Neutrophil (primary cell): ENCODE results near the gene LRRC36.

Experiments
- H3K27ac ChIP-seq: fragments of 200-600 bp; sonication (generic); 2 replicates; pipeline ENCODE4 v1.5.1; 2016; ENCODE audit warnings: mild to moderate bottlenecking, moderate library complexity
- H3K27me3 ChIP-seq: fragments of 200-600 bp; sonication (generic); 2 replicates; pipeline ENCODE4 v1.6.0; 2016; ENCODE audit warnings: mild to moderate bottlenecking
- H3K36me3 ChIP-seq: fragments of 200-600 bp; sonication (generic); 2 replicates; pipeline ENCODE4 v1.5.1; 2017
- H3K4me1 ChIP-seq, 2 experiments: fragments of 200-600 bp in 1 of 2; sonication (generic) in 1 of 2; 1 replicate in 1 of 2; 2 replicates in 1 of 2; pipeline versions ENCODE4 v1.5.1 to v1.6.1; 2013 to 2016; ENCODE audit warnings: low read depth in 1 of 2, low read length in 1 of 2, mild to moderate bottlenecking in 1 of 2, moderate library complexity in 1 of 2; ENCODE audit not compliant: control insufficient read depth in 1 of 2, insufficient read depth in 1 of 2
- H3K4me3 ChIP-seq, 2 experiments: fragments of 200-600 bp in 1 of 2; sonication (generic) in 1 of 2; 1 replicate in 1 of 2; 2 replicates in 1 of 2; pipeline ENCODE4 v1.5.1; 2013 to 2016; ENCODE audit warnings: low read depth in 1 of 2, low read length in 1 of 2, mild to moderate bottlenecking in 1 of 2, moderate library complexity in 1 of 2
- H3K9me3 ChIP-seq: fragments of 200-600 bp; sonication (generic); 2 replicates; pipeline ENCODE4 v1.5.1; 2016
- CTCF ChIP-seq: fragments of 200-600 bp; sonication (generic); IDR thresholded peaks from 2 replicates; pipeline ENCODE4 v1.5.1; 2016; ENCODE audit warnings: antibody characterized with exemption

The LRRC36 gene

DNA sequence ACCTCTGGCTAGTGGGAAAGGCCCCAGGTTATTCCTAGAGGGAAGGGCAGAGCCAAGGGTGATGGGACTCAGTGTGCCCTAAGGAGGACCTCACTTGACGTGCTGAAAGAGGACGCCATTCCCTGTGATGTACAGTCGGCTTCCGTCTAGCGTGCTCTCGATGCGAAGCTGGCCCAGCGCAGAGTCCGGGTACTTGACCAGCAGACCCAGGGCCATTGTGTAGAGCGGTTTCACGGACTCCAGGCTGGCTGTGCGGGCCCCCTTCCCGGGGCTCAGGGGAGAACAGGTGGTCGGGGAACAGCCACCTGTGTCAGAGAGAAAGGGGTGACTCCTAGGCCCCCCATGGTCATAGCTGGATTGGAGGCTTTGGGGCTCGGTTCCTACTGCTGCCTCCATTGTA lies 27.3 kb upstream of the LRRC36 start:
- H3K27ac ChIP-seq: no peak overlapping the region

DNA sequence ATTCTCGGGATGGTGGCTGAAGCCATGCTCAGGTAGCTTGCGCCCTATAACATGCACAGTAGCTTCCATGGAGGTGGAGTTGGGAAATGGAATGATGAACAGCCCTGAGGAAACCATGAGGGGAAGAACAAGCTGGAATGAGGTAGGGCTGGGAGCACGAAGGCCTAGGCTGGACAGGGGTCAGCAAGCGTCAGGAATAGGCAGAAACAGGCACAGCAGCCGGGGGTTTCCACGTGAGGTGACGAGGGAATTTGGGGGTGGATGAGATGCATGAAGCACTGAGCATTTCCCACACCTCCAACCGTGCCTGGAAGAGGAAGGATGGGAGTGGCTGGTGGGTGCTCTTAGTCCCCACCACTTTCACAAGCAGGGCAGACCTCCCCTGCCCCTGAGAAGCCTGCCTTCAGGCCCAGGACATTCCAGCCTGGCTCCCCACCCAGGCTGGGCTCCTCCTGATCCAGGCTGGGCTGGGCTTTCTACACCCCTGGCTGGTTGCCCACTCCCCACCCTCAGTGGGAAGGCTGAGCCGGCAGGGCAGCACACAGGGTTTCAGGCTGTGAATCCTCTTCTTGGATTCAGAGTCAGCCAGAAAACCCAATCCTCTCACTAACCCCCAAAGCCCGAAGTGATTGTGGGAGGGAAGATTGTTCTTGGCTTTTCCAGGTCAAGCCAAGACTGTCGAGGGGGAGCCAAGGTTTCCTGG lies 25.4 kb upstream of the LRRC36 start:
- no peaks in the 10 kb centered on the region for H3K27me3 ChIP-seq
- no peaks in the 10 kb centered on the region for H3K36me3 ChIP-seq
- H3K9me3 ChIP-seq: no peaks in the 10 kb centered on the region
- TF ChIP-seq CTCF: no peak
- H3K27ac ChIP-seq: no peak overlapping the region
- H3K4me3 ChIP-seq: no peak overlapping the region
- H3K4me1 ChIP-seq: no peaks in the 10 kb centered on the region

More for the DNA sequence above, 27.3 kb upstream of the LRRC36 start:
- H3K36me3 ChIP-seq: no peaks in the 10 kb centered on the region
- no peaks in the 10 kb centered on the region for H3K9me3 ChIP-seq
- TF ChIP-seq CTCF: no peak
- no peak overlapping the region for H3K4me3 ChIP-seq
- H3K4me1 ChIP-seq: no peaks in the 10 kb centered on the region
- no peaks in the 10 kb centered on the region for H3K27me3 ChIP-seq

DNA sequence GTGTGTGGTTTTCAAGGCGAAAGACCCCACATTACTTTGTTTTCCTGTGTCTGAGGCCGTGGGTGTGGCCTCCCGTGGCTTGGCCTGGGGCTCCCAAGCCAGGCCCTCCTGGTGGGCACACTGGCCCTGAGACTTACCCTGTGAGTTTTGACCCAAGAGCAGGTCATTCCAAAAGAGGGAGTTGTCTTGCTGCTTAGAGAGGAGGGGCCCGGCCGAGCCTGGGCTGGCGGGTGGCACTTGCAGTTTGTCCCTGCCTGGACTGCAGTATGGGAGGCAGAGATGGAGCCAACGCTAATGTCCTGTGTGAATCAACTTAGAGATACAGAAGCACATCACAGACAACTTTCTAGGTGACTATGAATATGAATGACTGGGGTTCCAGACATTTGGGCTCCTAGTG lies 24.5 kb upstream of the LRRC36 start:
- H3K9me3 ChIP-seq: no peaks in the 10 kb centered on the region
- H3K4me3 ChIP-seq: no peak overlapping the region
- H3K27ac ChIP-seq: no peak overlapping the region
- H3K36me3 ChIP-seq: no peaks in the 10 kb centered on the region
- H3K27me3 ChIP-seq: no peaks in the 10 kb centered on the region
- TF ChIP-seq CTCF: no peak
- no peaks in the 10 kb centered on the region for H3K4me1 ChIP-seq

GRCh38 chr16:67302970-67303369 lies 23.6 kb upstream of the LRRC36 start:
- Histone ChIP-seq H3K36me3 (no peaks in the 10 kb centered on the region), H3K27ac (no peak overlapping the region), H3K27me3 (no peaks in the 10 kb centered on the region), H3K4me3 (no peak overlapping the region), H3K9me3 (no peaks in the 10 kb centered on the region), H3K4me1 (no peaks in the 10 kb centered on the region)
- TF ChIP-seq CTCF: no peak

DNA sequence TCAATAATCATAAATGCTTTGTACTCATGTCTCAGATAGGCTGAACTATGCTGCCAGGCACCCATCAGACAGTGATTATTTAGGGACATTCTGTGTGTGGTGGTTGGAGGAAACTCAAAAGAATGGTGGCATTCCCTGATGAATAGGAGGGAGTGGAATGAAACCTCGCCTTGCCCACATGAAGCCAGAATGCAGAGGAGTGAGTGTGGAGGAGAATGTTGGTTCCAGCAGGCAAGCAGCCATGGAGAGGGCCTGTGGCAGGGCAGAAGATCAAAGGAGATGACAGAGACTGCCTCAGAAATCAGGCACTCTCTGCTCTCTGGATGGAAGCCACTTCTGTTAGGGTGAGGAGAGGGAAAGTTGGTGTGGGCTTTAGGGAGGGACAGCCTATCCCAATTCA lies 22.6 kb upstream of the LRRC36 start:
- H3K27ac ChIP-seq: no peak overlapping the region
- no peaks in the 10 kb centered on the region for H3K27me3 ChIP-seq
- H3K4me1 ChIP-seq: no peaks in the 10 kb centered on the region
- no peaks in the 10 kb centered on the region for H3K9me3 ChIP-seq
- no peak overlapping the region for H3K4me3 ChIP-seq
- H3K36me3 ChIP-seq: no peaks in the 10 kb centered on the region
- TF ChIP-seq CTCF: no peak
